DMS153 treated with DMSO at 0.1 percent for 48 hours (cell line): ENCODE measurements around the gene ZNF547.
"Not testable (repeated sequence)": the region's sequence is repeated elsewhere in the genome, so short reads cannot be mapped to it uniquely, and the experiment has no call there.

ENCODE experiments used
- DNase-seq: peaks from one replicate; lab custom pipeline; 2025; ENCODE audit not compliant: unreplicated experiment; lab: John Stamatoyannopoulos, UW

The ZNF547 gene

DNA sequence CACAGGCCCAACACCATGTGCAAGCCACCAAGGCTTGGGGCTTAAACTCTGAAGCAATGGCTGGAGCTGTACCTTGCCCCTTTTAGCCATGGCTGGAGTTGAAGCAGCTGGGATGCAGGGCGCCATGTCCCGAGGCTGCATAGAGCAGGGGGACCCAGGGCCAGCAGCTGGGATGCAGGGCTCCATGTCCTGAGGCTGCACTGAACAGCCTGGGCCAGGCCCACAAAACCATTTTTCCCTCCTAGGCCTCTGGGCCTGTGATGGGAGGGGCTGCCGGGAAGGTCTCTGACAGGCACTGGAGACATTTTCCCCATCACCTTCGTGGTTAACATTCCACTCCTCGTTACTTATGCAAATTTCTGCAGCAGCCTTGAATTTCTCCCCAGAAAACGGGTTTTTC is 10.8 kb downstream of the ZNF547 start:
- DNase-seq, result no peak

DNA sequence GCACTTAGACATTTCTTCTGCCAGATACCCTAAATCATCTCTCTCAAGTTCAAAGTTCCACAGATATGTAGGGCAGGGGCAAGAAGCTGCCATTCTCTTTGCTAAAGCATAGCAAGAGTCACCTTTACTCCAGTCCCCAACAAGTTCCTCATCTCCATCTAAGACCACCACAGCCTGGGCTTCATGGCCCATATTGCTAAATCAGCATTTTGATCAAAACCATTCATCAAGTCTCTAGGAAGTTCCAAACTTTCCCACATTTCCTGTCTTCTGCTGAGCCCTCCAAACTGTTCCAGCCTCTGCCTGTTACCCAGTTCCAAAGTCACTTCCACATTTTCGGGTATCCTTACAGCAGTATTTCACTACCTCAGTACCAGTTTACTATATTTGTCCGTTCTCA is 11.3 kb downstream of the ZNF547 start:
- DNase-seq, result not testable (repeated sequence)

DNA sequence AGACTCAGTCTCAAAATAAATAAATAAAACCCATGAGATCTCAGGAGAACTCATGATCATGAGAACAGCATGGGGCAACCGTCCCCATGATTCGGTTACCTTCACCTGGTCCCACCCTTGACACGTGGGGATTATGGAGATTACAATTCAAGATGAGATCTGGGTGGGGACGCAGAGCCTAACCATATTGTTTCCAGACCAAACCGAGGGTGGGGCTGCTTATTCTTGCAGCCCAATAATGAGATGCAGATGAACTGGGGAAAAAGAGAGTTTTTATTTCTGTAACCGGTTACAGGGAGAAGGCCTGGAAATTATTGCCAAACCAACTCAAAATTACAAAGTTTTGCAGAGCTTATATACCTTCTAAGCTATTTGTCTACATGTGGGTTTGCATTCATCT is 12.8 kb downstream of the ZNF547 start:
- DNase-seq, result no peak

DNA sequence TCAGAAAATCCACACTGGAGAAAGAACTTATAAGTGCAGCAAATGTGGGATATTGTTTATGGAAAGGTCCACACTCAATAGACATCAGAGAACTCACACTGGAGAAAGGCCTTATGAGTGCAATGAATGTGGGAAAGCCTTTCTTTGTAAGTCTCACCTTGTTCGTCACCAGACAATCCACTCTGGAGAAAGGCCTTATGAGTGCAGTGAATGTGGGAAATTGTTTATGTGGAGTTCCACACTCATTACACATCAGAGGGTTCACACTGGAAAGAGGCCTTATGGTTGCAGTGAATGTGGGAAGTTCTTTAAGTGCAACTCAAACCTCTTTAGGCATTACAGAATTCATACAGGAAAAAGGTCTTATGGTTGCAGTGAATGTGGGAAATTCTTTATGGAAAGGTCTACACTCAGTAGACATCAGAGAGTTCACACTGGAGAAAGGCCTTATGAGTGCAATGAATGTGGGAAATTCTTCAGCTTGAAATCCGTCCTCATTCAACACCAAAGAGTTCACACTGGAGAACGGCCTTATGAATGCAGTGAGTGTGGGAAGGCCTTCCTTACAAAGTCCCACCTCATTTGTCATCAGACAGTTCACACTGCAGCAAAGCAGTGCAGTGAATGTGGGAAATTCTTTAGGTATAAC is 14.3 kb downstream of the ZNF547 start:
- DNase-seq, result no peak

DNA sequence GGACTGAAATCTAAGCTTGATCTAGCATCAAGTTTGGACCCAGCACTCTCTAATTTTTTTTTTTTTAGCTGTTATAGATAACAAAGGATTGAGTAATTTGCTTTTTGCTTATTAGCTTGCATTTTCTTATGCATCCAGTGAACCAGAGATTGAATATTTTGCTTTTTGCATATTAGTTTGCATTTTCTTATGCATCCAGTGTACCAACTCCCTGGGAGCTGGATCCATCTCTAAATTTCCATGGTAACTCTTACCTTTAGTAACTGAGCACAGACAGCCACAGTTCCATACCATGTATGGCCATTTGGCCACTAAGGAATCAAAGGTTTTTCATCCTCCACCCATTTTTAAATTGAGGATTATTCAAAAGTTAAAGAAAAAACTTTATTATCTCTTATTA is 17.6 kb downstream of the ZNF547 start:
- DNase-seq, result no peak

DNA sequence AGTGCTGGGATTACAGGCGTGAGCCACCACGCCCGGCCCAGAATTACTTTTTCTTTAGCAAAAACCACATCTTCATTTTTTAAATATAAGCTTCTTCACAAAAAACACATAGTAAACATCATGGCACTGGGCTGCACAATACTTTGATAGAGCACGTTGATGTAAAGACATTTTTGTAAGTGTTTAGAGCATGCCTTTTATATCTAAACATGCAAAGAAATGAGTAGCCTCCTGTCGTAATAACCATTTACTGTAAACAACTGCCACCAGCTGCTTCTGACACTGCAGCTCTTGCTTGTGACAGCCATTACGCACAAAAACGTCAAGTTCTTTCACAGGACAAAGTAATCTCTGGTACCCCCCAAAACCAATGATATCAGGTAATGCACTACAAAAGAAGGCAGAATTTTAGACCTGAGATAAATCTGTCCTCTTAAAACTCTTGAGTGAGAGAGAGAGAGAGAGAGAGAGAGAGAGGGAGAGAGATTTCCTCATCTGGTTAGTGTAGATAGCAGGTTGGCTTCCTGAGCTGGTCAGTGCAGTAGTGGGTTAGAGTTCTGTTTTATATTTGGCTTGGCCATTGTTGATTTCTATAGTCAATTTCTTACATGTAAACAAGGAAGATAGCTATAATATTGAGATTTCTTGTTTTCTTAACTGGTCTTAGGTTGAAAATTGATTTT is 19.6 kb downstream of the ZNF547 start:
- no peak for DNase-seq

DNA sequence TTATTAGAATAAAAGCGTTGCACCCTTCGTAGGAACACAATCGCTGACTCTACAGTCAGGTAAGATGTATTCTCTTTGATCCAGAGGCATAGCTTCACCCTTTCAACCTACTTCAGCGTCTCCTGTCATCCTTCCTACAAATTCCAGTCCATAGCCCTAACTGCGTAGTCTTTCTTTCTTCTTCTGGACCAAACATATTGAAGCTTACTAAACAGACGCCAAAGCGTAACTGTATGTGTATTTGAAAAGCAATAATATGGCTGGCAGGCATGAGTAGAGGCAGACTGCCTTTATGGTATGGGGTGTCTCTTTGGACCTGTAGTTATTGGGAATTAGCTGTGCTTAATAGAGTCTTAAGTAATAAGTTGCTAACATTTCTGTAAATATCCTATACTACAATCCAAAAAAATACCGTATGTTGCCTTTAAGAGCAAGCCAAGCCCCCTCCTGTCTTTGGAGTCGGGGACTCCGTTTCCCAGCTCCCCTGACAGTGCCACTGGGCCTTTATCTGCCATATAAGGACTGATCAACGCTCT is 25.9 kb downstream of the ZNF547 start:
- DNase-seq, result no peak

DNA sequence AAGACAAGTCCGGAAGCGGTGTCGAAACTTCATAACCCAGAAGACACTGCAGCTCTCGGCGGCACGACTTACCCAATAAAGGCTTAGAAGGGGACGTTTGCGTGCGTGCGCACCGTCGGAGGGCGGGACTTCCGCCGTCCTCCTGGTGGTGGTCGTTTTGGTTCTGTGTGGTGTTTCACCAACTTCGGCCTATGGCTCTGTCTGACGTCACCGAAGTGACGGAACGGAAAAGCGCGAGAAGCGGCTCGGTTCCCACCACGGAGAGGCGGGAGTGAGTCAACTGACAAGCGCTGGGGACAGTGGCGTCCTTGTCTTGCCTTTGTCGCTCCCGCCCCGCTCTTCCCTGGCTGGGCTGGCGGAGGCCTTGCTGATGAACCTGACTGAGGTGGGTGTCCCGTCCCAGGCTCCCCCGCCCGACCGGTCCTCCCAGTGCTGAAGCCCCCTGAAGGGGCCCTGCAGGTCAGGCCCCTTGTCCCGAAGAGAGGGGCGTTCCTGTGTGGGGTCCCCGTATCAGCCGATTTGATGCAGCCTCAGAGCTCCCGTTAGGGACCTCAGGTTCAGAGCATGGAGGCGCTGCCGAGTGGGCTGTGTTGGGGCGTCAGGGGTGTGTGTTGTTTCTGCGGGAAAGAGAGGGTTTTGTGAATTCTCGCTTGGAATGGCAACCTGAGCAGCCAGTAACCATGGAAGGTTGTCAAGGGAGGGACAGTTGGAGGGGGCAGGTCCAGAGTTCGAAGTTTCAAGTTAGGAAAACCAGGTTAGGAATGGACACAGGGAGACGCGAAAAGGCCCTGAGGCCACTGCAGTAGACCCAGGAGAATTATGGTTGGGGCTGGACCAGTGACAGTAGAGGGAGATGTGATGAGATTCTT is 26.6 kb downstream of the ZNF547 start, which contains the start of gene ZNF548:
ZNF548 (plus strand) TSS at position 125 of the 869 bp plus-strand sequence; CDS start at position 371, 246 bp downstream.
- DNase-seq, result peak; percentile 93

DNA sequence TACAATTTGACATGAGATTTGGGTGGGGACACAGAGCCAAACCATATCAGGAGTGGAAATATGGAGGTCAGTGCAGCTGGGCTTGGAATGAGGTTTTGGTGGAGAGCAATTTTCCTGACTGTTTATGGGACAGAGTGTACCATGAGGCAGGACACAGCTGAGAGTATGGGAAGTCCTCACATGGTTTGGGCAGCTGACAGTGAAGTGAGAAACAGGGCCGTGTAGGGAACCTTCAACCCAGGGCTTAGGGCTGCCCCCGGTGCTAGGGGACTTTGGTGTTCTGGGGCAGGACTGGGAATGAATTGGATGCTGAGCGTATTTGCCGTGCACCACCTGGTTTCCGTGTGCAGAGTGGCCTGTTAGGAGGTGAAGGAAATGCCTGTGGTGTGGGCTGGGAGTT is 32.4 kb downstream of the ZNF547 start:
- no peak for DNase-seq

DNA sequence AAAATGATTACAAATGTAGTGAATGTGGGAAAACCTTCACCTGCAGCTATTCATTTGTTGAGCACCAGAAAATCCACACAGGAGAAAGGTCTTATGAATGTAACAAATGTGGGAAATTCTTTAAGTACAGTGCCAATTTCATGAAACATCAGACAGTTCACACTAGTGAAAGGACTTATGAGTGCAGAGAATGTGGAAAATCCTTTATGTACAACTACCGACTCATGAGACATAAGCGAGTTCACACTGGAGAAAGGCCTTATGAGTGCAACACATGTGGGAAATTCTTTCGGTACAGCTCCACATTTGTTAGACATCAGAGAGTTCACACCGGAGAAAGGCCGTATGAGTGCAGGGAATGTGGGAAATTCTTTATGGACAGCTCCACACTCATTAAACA is 35.5 kb downstream of the ZNF547 start:
- no peak for DNase-seq

DNA sequence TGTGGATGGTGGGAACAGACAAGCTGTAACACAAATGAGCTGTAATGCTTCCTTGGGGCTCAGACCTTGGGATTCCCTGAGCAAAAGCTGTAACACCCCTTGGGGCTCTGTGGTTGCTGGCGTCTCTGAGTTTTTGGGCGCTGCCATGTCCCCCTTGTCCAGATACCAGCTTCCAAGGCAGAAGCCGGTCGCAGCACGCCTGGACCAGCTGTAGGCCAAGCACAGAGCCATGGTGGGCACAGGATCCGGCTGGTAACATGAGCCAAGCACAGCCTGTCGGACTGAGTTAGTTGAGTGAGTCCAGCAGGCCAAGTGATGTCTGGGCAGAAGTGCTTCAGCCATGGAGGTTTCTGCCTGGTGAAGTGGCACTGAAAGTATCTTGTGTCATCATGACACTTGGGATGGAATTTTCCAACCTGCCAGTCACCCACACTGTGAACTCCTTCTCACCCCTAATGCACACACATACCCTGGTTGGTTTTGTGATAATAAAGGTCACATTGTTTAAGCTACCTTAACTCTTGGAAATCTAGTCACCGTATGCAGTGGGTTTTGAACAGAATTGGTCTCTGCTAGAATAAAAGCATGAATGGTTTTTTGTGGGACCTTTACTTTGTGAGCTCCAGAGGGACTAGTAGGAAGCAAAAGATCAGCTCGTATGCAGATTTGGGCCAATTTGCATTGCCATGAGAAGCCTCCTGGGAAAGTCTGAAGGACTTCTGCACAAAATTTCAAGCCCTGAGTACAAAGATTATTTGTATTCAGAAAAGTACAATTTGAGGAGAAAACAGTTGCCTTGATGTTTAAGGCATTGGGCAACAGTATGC is 40.6 kb downstream of the ZNF547 start:
- DNase-seq, result no peak

DNA sequence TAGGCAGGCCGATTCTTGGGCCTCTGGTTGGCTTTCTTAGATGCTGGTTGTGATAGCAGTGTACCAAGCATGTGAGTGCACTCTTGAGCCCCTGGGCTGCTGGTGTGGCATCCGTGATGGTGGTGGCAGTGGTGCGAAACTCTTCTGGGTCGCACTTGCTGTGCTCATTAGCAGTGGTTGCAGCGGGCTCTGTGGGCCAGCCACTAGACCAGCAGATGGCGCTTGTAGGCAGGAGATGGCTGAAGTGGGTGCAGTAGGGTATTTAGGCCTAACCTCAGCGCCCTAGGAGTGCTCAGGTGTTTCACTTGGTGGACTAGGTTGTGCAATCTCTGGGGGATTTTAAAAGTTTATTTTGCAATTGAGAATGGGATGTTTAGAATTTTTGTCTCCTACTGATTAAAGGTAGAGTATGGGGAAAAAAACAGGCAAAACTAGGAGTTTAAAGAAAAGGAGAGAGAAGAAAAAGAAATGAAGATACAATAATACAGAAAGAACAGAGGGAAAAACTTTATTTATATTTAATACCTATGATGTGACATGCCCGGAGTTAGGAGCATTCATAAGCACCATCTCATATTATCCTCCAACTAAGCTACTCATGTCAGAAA is 43.3 kb downstream of the ZNF547 start:
- no peak for DNase-seq

DNA sequence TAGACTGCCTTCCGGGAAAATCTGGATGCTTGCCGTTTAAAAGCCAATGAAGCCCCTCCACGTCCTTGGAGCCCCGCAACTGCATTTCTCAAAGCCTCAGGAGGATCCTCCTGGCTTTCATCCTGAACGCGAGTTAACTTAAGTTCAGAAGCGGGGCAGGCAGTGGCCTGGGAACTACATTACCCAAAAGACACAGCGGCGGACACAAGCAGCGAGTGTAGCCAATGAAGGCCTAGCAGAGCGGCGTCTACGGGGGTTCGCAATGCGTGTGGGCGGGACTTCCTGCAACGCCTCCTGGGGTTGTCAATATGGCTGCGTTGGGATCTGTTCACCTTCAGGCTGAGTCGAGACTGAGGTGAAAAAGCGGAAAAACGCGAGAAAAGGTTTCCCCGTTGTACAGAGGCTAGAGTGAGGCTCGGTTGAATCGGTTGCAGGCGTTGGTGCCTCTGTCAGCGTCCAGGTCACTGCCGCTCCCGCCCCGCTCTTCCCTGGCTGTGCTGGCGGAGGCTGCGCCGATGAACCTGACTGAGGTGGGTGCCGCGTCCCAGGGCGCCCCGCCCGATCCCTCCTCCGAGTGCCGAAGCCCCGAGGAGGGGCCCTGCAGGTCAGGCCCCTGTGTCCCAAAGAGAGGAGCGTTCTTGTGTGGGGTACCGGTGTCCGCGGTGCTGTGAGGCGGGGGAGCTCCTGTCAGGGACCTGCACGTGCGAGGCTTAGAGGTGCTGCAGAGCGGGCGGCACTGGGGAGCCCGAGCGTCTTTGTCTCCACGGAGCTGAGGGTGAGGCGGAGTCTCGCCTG is 47.7 kb downstream of the ZNF547 start, which contains the start of gene ZNF17:
ZNF17 (plus strand) TSS at position 285 of the 795 bp plus-strand sequence. CDS start 2,455 bp downstream, outside the sequence.
- peak; percentile 80 for DNase-seq

DNA sequence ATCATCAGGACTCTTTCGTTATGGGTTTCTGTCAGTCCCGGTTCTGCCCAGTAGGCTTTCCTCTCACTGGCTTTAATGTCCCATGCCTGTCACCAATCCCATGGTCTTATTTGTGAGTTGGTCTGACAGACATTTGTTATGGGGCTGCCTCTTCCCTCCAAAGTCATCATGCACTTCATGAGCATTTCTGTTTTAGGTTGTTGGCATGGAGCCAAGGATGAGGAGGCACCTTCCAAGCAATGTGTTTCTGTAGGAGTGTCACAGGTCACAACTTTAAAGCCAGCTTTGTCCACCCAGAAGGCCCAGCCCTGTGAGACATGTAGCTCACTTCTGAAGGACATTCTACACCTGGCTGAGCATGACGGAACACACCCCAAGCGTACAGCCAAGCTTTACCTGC is 56.1 kb downstream of the ZNF547 start:
- DNase-seq, result no peak

DNA sequence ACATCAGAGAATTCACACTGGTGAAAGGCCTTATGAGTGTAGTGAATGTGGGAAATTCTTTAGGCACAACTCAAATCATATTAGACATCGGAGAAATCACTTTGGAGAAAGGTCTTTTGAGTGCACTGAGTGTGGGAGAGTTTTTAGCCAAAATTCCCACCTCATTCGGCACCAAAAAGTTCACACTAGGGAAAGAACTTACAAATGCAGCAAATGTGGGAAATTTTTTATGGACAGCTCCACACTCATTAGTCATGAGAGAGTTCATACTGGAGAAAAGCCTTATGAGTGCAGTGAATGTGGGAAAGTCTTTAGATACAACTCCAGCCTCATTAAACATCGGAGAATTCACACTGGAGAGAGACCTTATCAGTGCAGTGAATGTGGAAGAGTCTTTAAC is 57.7 kb downstream of the ZNF547 start:
- no peak for DNase-seq
